H1 (cell line): Measurements from ENCODE around the gene DOCK3. TPM values are rescaled to one million over a fixed set of nuclear protein-coding genes. Genes with fewer than 3 reads are reported as not detected.

Source experiments
- KDM1A ChIP-seq: fragments of 200-600, 300-600 bp; sonication (generic); IDR thresholded peaks from 2 replicates; pipeline ENCODE4 v1.7.1; 2016; ENCODE audit warnings: mild to moderate bottlenecking, low read length, borderline replicate concordance
- RAD21 ChIP-seq, 2 experiments: IDR thresholded peaks in 1 of 2; conservative IDR thresholded peaks in 1 of 2; 2 replicates each; pipeline ENCODE4 v1.6.1; 2011; ENCODE audit warnings: low read depth in 2 of 2, low read length in 2 of 2, improper control_type of control experiment in 1 of 2, inconsistent platforms in 1 of 2, mild to moderate bottlenecking in 1 of 2, moderate library complexity in 1 of 2
- polyA plus RNA-seq, 7 experiments: library from polyadenylated mRNA; depleted of rRNA in 3 of 7; stranded (reverse) in 5 of 7; unstranded in 2 of 7; fragments of >200 nt in 5 of 7; fragments of 200-250 nt in 2 of 7; gene quantifications; 1 replicate in 5 of 7; 2 replicates in 1 of 7; 4 replicates in 1 of 7; pipeline versions ENCODE4 v1.2.1 to v1.2.3, GENCODE V29; 2011 to 2013; ENCODE audit warnings: missing spikeins in 2 of 7, mixed read lengths in 2 of 7
- total RNA-seq: library from RNA; stranded (reverse); fragmentation: NEBNext Ultra II Directional; extraction: Animal tissue kit (Norgen Biotek cat#: 25700); gene quantifications from 2 replicates; pipeline ENCODE4 v1.2.1, GENCODE V29; 2021

The DOCK3 gene
- total and polyA plus RNA-seq, 2 of the 8 experiments (the other 6 are each of a cell fraction or from before 2014, with no cell fraction given) = 2.7 to 5.0 TPM

DNA sequence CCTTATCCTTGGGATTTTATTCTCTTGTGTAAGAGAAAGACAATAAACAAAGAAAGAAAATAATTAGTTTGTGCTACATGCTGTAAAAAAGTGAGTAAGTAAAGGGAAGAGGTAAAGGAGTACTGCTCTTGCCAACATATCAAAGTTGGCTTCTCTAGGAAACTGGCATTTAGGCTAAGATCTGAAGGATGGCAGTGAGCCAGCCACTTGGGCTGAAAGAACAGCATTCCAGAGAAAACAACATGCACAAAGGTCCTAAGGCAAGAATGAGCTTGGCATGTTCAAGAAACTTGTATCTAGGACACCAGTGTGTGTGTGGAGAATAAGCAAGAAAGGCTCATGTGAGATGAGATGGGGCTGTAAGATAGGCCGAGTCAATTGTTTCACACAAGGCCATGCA lies 464.9 kb downstream of the DOCK3 start (continued):
- TF ChIP-seq RAD21 (IDR thresholded peaks at IDR 0.05 in 1 of 2, conservative IDR thresholded peaks at IDR 0.05 in 1 of 2; ENCODE audit: low read depth in 2 of 2, low read length in 2 of 2) (no peak), KDM1A (no peak)
